Hepatocyte (in vitro differentiated cells): ENCODE data around the gene C8B.

Experiments
- CTCF ChIP-seq: fragments of 200-600 bp; sonication (generic); IDR thresholded peaks from 2 replicates; pipeline ENCODE4 v1.5.1; 2016; ENCODE audit warnings: antibody characterized with exemption, mild to moderate bottlenecking; ENCODE audit not compliant: poor library complexity
- EZH2 ChIP-seq: fragments of 200-600 bp; sonication (generic); IDR thresholded peaks from 2 replicates; pipeline ENCODE4 v1.6.1; 2016; ENCODE audit warnings: antibody characterized with exemption, mild to moderate bottlenecking, borderline replicate concordance
- EZH2phosphoT487 ChIP-seq: fragments of 200-600 bp; sonication (generic); IDR thresholded peaks from one replicate; pipeline ENCODE4 v1.6.1; 2018; ENCODE audit warnings: antibody characterized with exemption, mild to moderate bottlenecking, low read depth, moderate library complexity; ENCODE audit not compliant: unreplicated experiment, severe bottlenecking

DNA sequence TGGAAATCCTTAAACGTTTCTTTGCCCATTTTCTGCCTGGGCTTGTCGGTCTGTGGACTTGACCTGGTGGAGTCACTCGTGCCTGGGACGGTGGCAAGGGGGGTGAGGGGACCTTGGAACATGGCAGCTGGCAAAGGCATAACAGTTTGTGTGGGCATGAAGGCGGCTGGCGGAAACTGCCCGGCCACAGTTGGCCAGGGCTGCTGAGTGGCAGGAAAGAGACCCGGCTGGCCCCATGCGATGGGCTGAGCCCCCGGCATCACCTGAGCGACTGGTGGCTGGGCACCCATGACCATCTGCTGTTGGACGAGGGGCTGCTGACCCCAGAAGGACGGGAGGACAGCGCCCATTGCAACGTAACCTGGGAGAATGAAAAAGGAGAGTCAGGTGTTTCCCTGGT is 49.3 kb upstream of the C8B start:
- no peak for TF ChIP-seq CTCF
- no peak for TF ChIP-seq EZH2phosphoT487
- TF ChIP-seq EZH2, result no peak
